GM12892 (cell line): ENCODE data around the gene NXPH1.

Experiments used
- POLR2A ChIP-seq: IDR thresholded peaks from 2 replicates; pipeline ENCODE4 v1.6.1; 2011; ENCODE audit warnings: low read depth, low read length, control low read depth
- POLR2AphosphoS5 ChIP-seq: IDR thresholded peaks from 2 replicates; pipeline ENCODE4 v1.6.1; 2011; ENCODE audit warnings: low read depth, low read length, control low read depth
- TAF1 ChIP-seq: IDR thresholded peaks from 2 replicates; pipeline ENCODE4 v1.6.1; 2011; ENCODE audit warnings: low read depth, mild to moderate bottlenecking, control low read depth, low read length, borderline replicate concordance

- no peak for TF ChIP-seq TAF1
- no peak for TF ChIP-seq POLR2A
- no peak for TF ChIP-seq POLR2AphosphoS5
Measured at GRCh38 chr7:8585591-8585990, 152.2 kb downstream of the NXPH1 start.
